ENCODE data around the gene KLC3.

Gene KLC3

DNA sequence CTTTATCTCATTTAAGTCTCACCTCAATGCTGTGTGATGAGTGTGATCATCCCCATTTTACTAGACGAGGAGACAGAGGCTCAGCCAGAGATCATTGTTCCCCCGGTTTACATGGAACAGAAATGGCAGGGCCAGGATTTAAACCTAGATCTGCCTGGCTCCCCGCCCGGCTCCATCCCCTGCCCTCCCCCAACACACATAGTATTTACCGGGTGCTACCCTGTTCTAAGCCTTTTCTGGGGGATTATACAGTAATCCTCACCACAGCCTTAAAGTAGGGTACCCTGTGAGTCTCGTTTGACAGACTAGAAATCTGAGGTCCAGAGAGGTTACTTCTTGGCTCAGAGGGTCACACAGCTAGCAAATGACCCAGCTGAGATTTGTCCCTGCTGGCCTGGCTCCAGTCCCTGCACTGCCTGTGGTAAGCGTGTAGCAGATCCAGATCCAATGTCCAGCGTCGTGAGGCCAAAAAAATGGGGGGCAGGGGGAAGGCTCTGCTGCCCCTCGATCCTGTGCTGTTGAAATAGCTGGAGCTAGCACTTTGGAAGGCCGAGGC, 3.8 kb upstream of the KLC3 start:
- no peak overlapping the region for H3K27ac ChIP-seq (ENCODE audit: low read depth, low read length)
- H3K9me3 ChIP-seq (ENCODE audit: low read length): no peaks in the 10 kb centered on the region
- no peak overlapping the region for H3K9ac ChIP-seq (ENCODE audit: low read length)
- no peaks in the 10 kb centered on the region for H3K36me3 ChIP-seq (ENCODE audit: insufficient read depth, low read length)
- H3K4me3 ChIP-seq (ENCODE audit: low read depth in 1 of 2, low read length in 2 of 2): no peak overlapping the region
- H3K4me1 ChIP-seq (ENCODE audit: insufficient read depth, low read length): no peaks in the 10 kb centered on the region
- H3K27me3 ChIP-seq (ENCODE audit: control insufficient read depth in 1 of 2, insufficient read depth in 2 of 2, low read length in 2 of 2): peaks cover 15 to 18% of the 10 kb centered on the region in 2 donors

- Histone ChIP-seq H3K9me3 (ENCODE audit: low read length) (no peaks in the 10 kb centered on the region), H3K4me1 (ENCODE audit: insufficient read depth, low read length) (no peaks in the 10 kb centered on the region), H3K9ac (ENCODE audit: low read length) (no peak overlapping the region), H3K27ac (ENCODE audit: low read depth, low read length) (no peak overlapping the region), H3K36me3 (ENCODE audit: insufficient read depth, low read length) (no peaks in the 10 kb centered on the region), H3K4me3 (ENCODE audit: low read depth in 1 of 2, low read length in 2 of 2) (no peak overlapping the region), H3K27me3 (ENCODE audit: control insufficient read depth in 1 of 2, insufficient read depth in 2 of 2, low read length in 2 of 2) (peaks cover 16 to 18% of the 10 kb centered on the region in 2 donors)
Observed at GRCh38 chr19:45339629-45340028, 921 bp upstream of the KLC3 start.

DNA sequence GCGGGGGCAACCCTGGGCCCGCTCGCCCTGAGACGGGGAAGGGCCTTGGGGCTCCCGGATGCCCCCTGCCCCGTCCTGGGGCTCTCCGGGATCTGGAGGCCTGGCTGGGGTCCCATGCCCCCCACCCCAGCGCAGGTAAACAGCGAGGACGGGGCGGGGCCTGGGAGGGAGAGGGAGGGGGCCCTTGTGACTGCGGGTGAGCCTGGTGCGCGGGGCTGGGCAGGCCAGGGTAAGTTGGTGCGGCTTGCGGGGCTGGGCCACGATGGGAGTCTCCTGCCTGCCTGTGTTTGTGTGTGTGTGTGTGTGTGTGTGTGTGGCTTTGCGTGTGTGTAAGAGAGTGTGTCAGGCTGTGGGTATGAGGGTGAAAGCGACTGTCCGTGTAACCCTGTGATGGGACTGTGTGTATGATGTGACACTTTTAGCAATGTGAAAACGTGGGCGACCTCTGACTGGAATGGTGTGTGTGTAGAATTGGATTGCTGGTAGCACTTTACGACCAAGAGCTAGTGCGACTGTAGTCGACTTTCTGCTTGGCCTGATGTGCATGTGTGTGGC, 426 bp downstream of the KLC3 start:
- Histone ChIP-seq H3K27ac (ENCODE audit: low read depth, low read length) (no peak overlapping the region), H3K9me3 (ENCODE audit: low read length) (no peaks in the 10 kb centered on the region), H3K4me3 (ENCODE audit: low read depth in 1 of 2, low read length in 2 of 2) (no peak overlapping the region), H3K4me1 (ENCODE audit: insufficient read depth, low read length) (no peaks in the 10 kb centered on the region), H3K27me3 (ENCODE audit: control insufficient read depth in 1 of 2, insufficient read depth in 2 of 2, low read length in 2 of 2) (peaks cover 16 to 25% of the 10 kb centered on the region in 2 donors), H3K9ac (ENCODE audit: low read length) (no peak overlapping the region), H3K36me3 (ENCODE audit: insufficient read depth, low read length) (no peaks in the 10 kb centered on the region)

- Histone ChIP-seq H3K36me3 (ENCODE audit: insufficient read depth, low read length) (no peaks in the 10 kb centered on the region), H3K27me3 (ENCODE audit: control insufficient read depth in 1 of 2, insufficient read depth in 2 of 2, low read length in 2 of 2) (peaks cover 20 to 45% of the 10 kb centered on the region in 2 donors), H3K4me1 (ENCODE audit: insufficient read depth, low read length) (no peaks in the 10 kb centered on the region)
Observed at GRCh38 chr19:45342911-45343310, 2.4 kb downstream of the KLC3 start.

DNA sequence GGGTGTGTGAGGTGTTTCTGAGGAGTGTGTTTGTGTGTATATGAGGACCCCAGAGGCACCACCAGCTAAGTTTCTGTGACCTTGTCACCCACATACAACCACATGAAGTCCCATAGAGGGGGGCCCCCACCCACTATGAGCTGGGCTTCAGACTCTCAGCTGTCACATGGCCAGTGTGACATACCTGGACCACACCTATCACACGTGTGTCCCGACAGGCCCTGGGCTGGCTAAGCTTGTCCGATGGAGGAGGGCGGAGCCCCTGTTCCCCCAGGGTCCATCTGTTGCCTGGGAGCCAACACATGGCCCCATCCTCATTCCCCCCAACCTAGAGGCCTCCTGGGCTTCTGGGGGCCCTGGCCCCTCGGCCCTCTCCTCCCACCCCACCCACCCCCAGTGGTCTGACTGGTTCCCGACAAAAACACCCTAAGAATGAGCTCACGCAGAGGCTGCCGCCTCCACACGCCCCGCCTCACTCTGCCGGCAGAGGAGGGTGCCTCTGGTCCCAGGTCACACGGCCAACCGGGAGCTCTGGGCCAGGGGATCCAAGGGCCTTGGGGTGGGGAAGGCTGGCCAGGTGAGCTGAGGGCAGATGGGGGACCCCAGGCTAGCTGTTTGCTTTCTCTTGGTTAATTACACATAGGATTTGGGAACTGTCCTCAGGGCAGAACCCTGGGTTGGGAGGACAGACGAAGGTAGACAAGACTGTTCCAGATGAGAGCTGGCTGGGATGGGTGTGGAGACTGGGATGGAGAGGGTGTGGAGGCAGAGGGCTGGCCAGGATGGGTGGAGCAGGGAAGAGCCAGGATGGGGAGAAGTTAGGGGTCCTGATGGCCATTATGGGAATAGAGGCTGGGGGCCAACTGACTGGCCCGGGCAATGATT, 4.3 kb downstream of the KLC3 start:
- H3K27me3 ChIP-seq (ENCODE audit: control insufficient read depth in 1 of 2, insufficient read depth in 2 of 2, low read length in 2 of 2): peaks cover 20 to 40% of the 10 kb centered on the region in 2 donors
- H3K4me3 ChIP-seq (ENCODE audit: low read depth in 1 of 2, low read length in 2 of 2): no peak overlapping the region
- H3K4me1 ChIP-seq (ENCODE audit: insufficient read depth, low read length): no peaks in the 10 kb centered on the region
- H3K9me3 ChIP-seq (ENCODE audit: low read length): no peaks in the 10 kb centered on the region
- no peak overlapping the region for H3K9ac ChIP-seq (ENCODE audit: low read length)
- no peak overlapping the region for H3K27ac ChIP-seq (ENCODE audit: low read depth, low read length)
- H3K36me3 ChIP-seq (ENCODE audit: insufficient read depth, low read length): no peaks in the 10 kb centered on the region

More at GRCh38 chr19:45342911-45343310, 2.4 kb downstream of the KLC3 start:
- H3K9me3 ChIP-seq (ENCODE audit: low read length): no peaks in the 10 kb centered on the region
- no peak overlapping the region for H3K9ac ChIP-seq (ENCODE audit: low read length)
- no peak overlapping the region for H3K27ac ChIP-seq (ENCODE audit: low read depth, low read length)
- no peak overlapping the region for H3K4me3 ChIP-seq (ENCODE audit: low read depth in 1 of 2, low read length in 2 of 2)

GRCh38 chr19:45345506-45345860, 4.9 kb downstream of the KLC3 start:
- Histone ChIP-seq H3K4me3 (ENCODE audit: low read depth in 1 of 2, low read length in 2 of 2) (no peak overlapping the region), H3K27me3 (ENCODE audit: control insufficient read depth in 1 of 2, insufficient read depth in 2 of 2, low read length in 2 of 2) (peaks cover 15 to 34% of the 10 kb centered on the region in 2 donors), H3K9ac (ENCODE audit: low read length) (no peak overlapping the region)

DNA sequence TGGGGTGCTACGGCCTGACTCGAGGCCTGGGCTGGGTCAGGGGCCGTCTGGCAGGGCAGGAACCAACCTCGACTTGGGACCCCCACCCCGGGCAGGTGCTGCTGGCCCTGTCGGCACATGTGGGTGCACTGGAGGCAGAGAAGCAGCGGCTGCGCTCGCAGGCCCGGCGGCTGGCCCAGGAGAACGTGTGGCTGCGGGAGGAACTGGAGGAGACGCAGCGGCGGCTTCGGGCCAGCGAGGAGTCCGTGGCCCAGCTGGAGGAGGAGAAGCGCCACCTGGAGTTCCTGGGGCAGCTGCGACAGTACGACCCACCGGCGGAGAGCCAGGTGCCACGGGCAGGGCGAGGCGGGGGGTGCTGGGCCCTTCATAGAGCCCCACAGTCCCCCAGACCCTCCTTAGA, 5.9 kb downstream of the KLC3 start:
- Histone ChIP-seq H3K27ac (ENCODE audit: low read depth, low read length) (no peak overlapping the region), H3K36me3 (ENCODE audit: insufficient read depth, low read length) (no peaks in the 10 kb centered on the region), H3K9ac (ENCODE audit: low read length) (no peak overlapping the region), H3K4me3 (ENCODE audit: low read depth in 1 of 2, low read length in 2 of 2) (no peak overlapping the region), H3K27me3 (ENCODE audit: control insufficient read depth in 1 of 2, insufficient read depth in 2 of 2, low read length in 2 of 2) (peaks cover 7 to 27% of the 10 kb centered on the region in 2 donors), H3K4me1 (ENCODE audit: insufficient read depth, low read length) (no peaks in the 10 kb centered on the region), H3K9me3 (ENCODE audit: low read length) (no peaks in the 10 kb centered on the region)

More at GRCh38 chr19:45345506-45345860, 4.9 kb downstream of the KLC3 start:
- Histone ChIP-seq H3K9me3 (ENCODE audit: low read length) (no peaks in the 10 kb centered on the region), H3K36me3 (ENCODE audit: insufficient read depth, low read length) (no peaks in the 10 kb centered on the region), H3K4me1 (ENCODE audit: insufficient read depth, low read length) (no peaks in the 10 kb centered on the region), H3K27ac (ENCODE audit: low read depth, low read length) (no peak overlapping the region)

GRCh38 chr19:45347570-45348366, 7.2 kb downstream of the KLC3 start:
- Histone ChIP-seq H3K9ac (ENCODE audit: low read length) (no peak overlapping the region), H3K4me3 (ENCODE audit: low read depth in 1 of 2, low read length in 2 of 2) (no peak overlapping the region), H3K36me3 (ENCODE audit: insufficient read depth, low read length) (no peaks in the 10 kb centered on the region), H3K9me3 (ENCODE audit: low read length) (no peaks in the 10 kb centered on the region), H3K27me3 (ENCODE audit: control insufficient read depth in 1 of 2, insufficient read depth in 2 of 2, low read length in 2 of 2) (peaks cover 4 to 27% of the 10 kb centered on the region in 2 donors), H3K4me1 (ENCODE audit: insufficient read depth, low read length) (no peaks in the 10 kb centered on the region), H3K27ac (ENCODE audit: low read depth, low read length) (no peak overlapping the region)

- H3K4me1 ChIP-seq (ENCODE audit: insufficient read depth, low read length): no peaks in the 10 kb centered on the region
- peaks cover 4 to 27% of the 10 kb centered on the region in 2 donors for H3K27me3 ChIP-seq (ENCODE audit: control insufficient read depth in 1 of 2, insufficient read depth in 2 of 2, low read length in 2 of 2)
- no peaks in the 10 kb centered on the region for H3K9me3 ChIP-seq (ENCODE audit: low read length)
- H3K4me3 ChIP-seq (ENCODE audit: low read depth in 1 of 2, low read length in 2 of 2): no peak overlapping the region
- H3K9ac ChIP-seq (ENCODE audit: low read length): no peak overlapping the region
- H3K27ac ChIP-seq (ENCODE audit: low read depth, low read length): no peak overlapping the region
- no peaks in the 10 kb centered on the region for H3K36me3 ChIP-seq (ENCODE audit: insufficient read depth, low read length)
Observed at GRCh38 chr19:45348367-45349125, 8.0 kb downstream of the KLC3 start.

DNA sequence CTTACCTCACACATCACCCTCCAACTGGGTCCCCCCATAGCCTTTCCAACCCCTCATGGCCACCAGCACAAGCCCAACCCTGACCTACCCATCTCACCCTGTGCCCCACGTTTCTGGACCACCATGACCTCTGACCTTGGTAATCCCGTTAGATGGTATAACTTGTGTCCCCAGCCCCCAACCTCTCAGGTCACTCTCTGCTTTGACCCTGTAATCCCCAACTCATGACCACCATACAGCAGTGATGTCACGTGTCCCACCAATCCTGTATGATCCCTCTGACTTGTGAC, 8.5 kb downstream of the KLC3 start:
- Histone ChIP-seq H3K27me3 (ENCODE audit: control insufficient read depth in 1 of 2, insufficient read depth in 2 of 2, low read length in 2 of 2) (peaks cover 4 to 27% of the 10 kb centered on the region in 2 donors), H3K9me3 (ENCODE audit: low read length) (no peaks in the 10 kb centered on the region), H3K27ac (ENCODE audit: low read depth, low read length) (no peak overlapping the region), H3K9ac (ENCODE audit: low read length) (no peak overlapping the region), H3K4me1 (ENCODE audit: insufficient read depth, low read length) (no peaks in the 10 kb centered on the region), H3K36me3 (ENCODE audit: insufficient read depth, low read length) (no peaks in the 10 kb centered on the region), H3K4me3 (ENCODE audit: low read depth in 1 of 2, low read length in 2 of 2) (no peak overlapping the region)
